K562 (cell line): ENCODE measurements around the gene NDUFS6. TPM values are rescaled to one million over a fixed set of nuclear protein-coding genes. Genes with fewer than 3 reads are reported as not detected.

ENCODE experiments used
- ATAC-seq: fragments of 200-7000 bp; cut with Tn5 transposase; 3 replicates; pipeline ENCODE4 v1.9.1; 2020; ENCODE audit warnings: moderate library complexity
- BruUV-seq: library from RNA; stranded (reverse); fragments of 400-500 nt; replicated peaks from 2 replicates; lab custom pipeline; 2021; lab: Mats Ljungman, UMichigan
- CTCF ChIA-PET: fragments of 300-600 bp; formaldehyde crosslinking; extraction: SDS; loops from one replicate; lab custom pipeline; 2021; ENCODE audit warnings: low intra/inter-chr PET ratio; lab: Yijun Ruan, JAX
- POLR2A ChIA-PET: fragments of 300-600, 350-650 bp; sonication (Branson Sonifier 250); formaldehyde crosslinking; extraction: SDS; loops from one replicate; lab custom pipeline; 2021; ENCODE audit warnings: antibody characterized with exemption, inconsistent platforms; lab: Yijun Ruan, JAX
- DNase-seq, 4 experiments: peaks; one replicate each; pipeline versions ENCODE4 v3.0.0 to v3.0.0-alpha.2; 2011 to 2018; ENCODE audit warnings: low spot score in 3 of 4, mixed read lengths in 3 of 4; ENCODE audit errors: extremely low read depth in 1 of 4
- FAIRE-seq: peaks from 2 replicates; lab custom pipeline; 2011; peaks lifted over from hg19 to GRCh38; lab: Jason Lieb, UNC
- H2AFZ ChIP-seq: 2 replicates; pipeline ENCODE4 v1.6.0; 2011; ENCODE audit warnings: low read depth, low read length, control low read depth, inconsistent platforms
- H3K27ac ChIP-seq: fragments of 200-600 bp; 3 replicates; pipeline ENCODE4 v1.8.0; 2011; ENCODE audit warnings: low read depth, mild to moderate bottlenecking, control low read depth, inconsistent platforms, low read length, moderate library complexity, mixed read lengths; ENCODE audit errors: extremely low read depth
- H3K27me3 ChIP-seq, 2 experiments: fragments of 300-600 bp in 1 of 2; 2 replicates in 1 of 2; 3 replicates in 1 of 2; pipeline versions ENCODE4 v1.6.0 to v1.8.0; 2011; ENCODE audit warnings: inconsistent platforms in 2 of 2, low read length in 2 of 2, mild to moderate bottlenecking in 1 of 2, mixed read lengths in 1 of 2, moderate library complexity in 1 of 2; ENCODE audit not compliant: control insufficient read depth in 2 of 2, insufficient read depth in 2 of 2
- H3K36me3 ChIP-seq: fragments of 300-600 bp; 3 replicates; pipeline ENCODE4 v1.8.0; 2011; ENCODE audit warnings: mild to moderate bottlenecking, low read length, inconsistent platforms; ENCODE audit not compliant: control insufficient read depth, insufficient read depth
- H3K4me1 ChIP-seq, 2 experiments: fragments of 200-600 bp in 1 of 2; replicated peaks in 1 of 2; 2 replicates in 1 of 2; 3 replicates in 1 of 2; pipeline versions ENCODE4 v1.5.1 to v1.8.0; 2011; ENCODE audit warnings: inconsistent platforms in 2 of 2, low read length in 2 of 2, mild to moderate bottlenecking in 1 of 2, mixed read lengths in 1 of 2, moderate library complexity in 1 of 2; ENCODE audit not compliant: control insufficient read depth in 2 of 2, insufficient read depth in 2 of 2
- H3K4me2 ChIP-seq: 2 replicates; pipeline ENCODE4 v1.6.1; 2011; ENCODE audit warnings: low read length, control low read depth, inconsistent platforms, mixed read lengths; ENCODE audit not compliant: insufficient read depth
- H3K4me3 ChIP-seq: fragments of 200-600 bp; sonication (generic), shearing (Covaris generic); 2 replicates; pipeline ENCODE4 v1.5.1; 2016; ENCODE audit warnings: control low read depth, inconsistent platforms
- H3K79me2 ChIP-seq: fragments of 200-600 bp; 3 replicates; pipeline ENCODE4 v1.8.0; 2011; ENCODE audit warnings: low read length, inconsistent platforms; ENCODE audit not compliant: control insufficient read depth, insufficient read depth
- H3K9ac ChIP-seq, 2 experiments: 2 replicates each; pipeline versions ENCODE4 v1.6.0 to v1.6.1; 2011; ENCODE audit warnings: low read depth in 2 of 2, low read length in 2 of 2, control low read depth in 1 of 2, inconsistent platforms in 1 of 2, mild to moderate bottlenecking in 1 of 2, mixed read lengths in 1 of 2; ENCODE audit not compliant: insufficient read depth in 1 of 2
- H3K9me1 ChIP-seq: one replicate; pipeline ENCODE4 v1.6.0; 2011; ENCODE audit warnings: inconsistent platforms, mild to moderate bottlenecking, low read length, moderate library complexity; ENCODE audit not compliant: control insufficient read depth, insufficient read depth
- H3K9me3 ChIP-seq: replicated peaks from 2 replicates; pipeline ENCODE4 v1.5.1; 2011; ENCODE audit warnings: low read depth, low read length, inconsistent platforms; ENCODE audit not compliant: control insufficient read depth, insufficient read depth
- H4K20me1 ChIP-seq: replicated peaks from 2 replicates; pipeline ENCODE4 v1.6.1; 2011; ENCODE audit warnings: low read length, inconsistent platforms, mixed read lengths; ENCODE audit not compliant: control insufficient read depth, insufficient read depth
- CBX3 ChIP-seq, 2 experiments: IDR thresholded peaks; 1 replicate in 1 of 2; 2 replicates in 1 of 2; pipeline ENCODE4 v1.6.1; 2012; ENCODE audit warnings: inconsistent platforms in 2 of 2, low read length in 2 of 2, borderline replicate concordance in 1 of 2, control low read depth in 1 of 2
- L3MBTL2 ChIP-seq: fragments of 450-650 bp; IDR thresholded peaks from 2 replicates; pipeline ENCODE4 v1.6.1; 2016; ENCODE audit warnings: mild to moderate bottlenecking, moderate library complexity
- SMAD2 ChIP-seq: fragments of 150-350 bp; IDR thresholded peaks from 2 replicates; pipeline ENCODE4 v1.6.1; 2014; ENCODE audit warnings: low read depth, mild to moderate bottlenecking, low read length
- ZEB2 ChIP-seq: fragments of 450-650 bp; IDR thresholded peaks from 2 replicates; pipeline ENCODE4 v1.6.1; 2016
- ZZZ3 ChIP-seq: fragments of 450-650 bp; IDR thresholded peaks from 2 replicates; pipeline ENCODE4 v1.6.1; 2016; ENCODE audit warnings: antibody characterized with exemption, mild to moderate bottlenecking, moderate library complexity
- WGBS: fragments of 100-300 bp; shearing (Covaris generic); methylation state at CpG from one replicate; pipeline ENCODE4 v1.1.6; 2016; ENCODE audit warnings: low coverage, mixed read lengths; ENCODE audit not compliant: insufficient coverage; ENCODE audit errors: missing lambda C conversion rate; 5-methylcytosine and 5-hydroxymethylcytosine counted together
- in situ Hi-C: fragments of 300-500 bp; cut with MboI; formaldehyde crosslinking; loops from 4 replicates; pipeline ENCODE4 v1.15.0; 2018; ENCODE audit warnings: inconsistent platforms, mixed read lengths
- intact Hi-C: fragments of 100-400 bp; cut with micrococcal nuclease; formaldehyde crosslinking; loops from 2 replicates; pipeline ENCODE4 v1.14.2; 2022
- polyA plus RNA-seq, 8 experiments: library from polyadenylated mRNA; depleted of rRNA in 4 of 8; stranded (reverse) in 5 of 8; unstranded in 3 of 8; fragments of >200 nt; fragmentation: Nextera tagmentation in 2 of 8; fragmentation: Illumina TruSeq in 1 of 8; extraction: Ambion mirVana in 2 of 8; extraction: Trizol in 1 of 8; gene quantifications; 2 replicates each; pipeline versions ENCODE4 v1.2.1 to v1.2.3, GENCODE V29; 2011 to 2014; ENCODE audit warnings: inconsistent platforms in 1 of 8, missing spikeins in 1 of 8
- total RNA-seq, 7 experiments: library from RNA; depleted of rRNA in 6 of 7; stranded (reverse); fragments of >200 nt in 6 of 7; fragmentation: Illumina TruSeq in 2 of 7; extraction: Trizol in 2 of 7; gene quantifications; 2 replicates each; pipeline versions ENCODE4 v1.2.1 to v1.2.3, GENCODE V29; 2011 to 2021; ENCODE audit warnings: low replicate concordance in 1 of 7
- TF ChIP-seq, protein P1 (sequence below): fragments of 250-450 bp; sonication (Bioruptor Pico); IDR thresholded peaks from 2 replicates; pipeline ENCODE4 v1.8.0; 2022; ENCODE audit warnings: moderate library complexity, mild to moderate bottlenecking, inconsistent platforms

The NDUFS6 gene
- total and polyA plus RNA-seq, 9 of the 15 experiments (the other 6 are each of a cell fraction or from before 2014, with no cell fraction given) = 36.1 to 291 (median 77.0) TPM

DNA sequence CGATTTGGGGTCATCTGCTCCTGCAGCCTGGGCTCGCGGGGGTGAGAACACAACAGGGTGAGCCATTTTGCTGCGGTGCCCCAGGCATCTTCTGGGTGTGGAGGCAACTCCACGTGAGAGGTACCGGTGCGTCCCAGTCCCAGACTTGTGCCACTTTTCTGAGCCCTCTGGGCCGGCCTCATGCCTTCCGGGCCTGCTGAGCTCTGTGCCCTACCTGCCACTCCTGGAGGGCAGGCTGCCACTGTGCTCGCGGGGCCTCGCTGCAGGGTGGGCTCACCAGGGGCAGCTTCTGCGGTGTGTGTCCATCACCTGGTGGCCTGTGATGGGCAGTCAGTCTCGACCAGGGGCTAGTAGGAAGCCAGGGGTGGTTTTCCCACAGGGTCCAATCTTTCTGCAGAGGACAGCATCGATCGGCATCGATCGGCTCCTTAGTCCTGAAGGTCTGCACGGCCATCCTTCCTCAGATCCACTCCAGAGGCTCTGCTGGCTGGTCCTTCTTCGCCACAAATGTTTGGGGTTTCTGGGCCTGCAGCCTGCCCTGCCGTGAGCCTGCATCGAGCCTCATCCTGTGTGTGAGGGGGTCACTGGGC, 58.9 kb downstream of the NDUFS6 start (continued):
- TF ChIP-seq, protein P1, sequence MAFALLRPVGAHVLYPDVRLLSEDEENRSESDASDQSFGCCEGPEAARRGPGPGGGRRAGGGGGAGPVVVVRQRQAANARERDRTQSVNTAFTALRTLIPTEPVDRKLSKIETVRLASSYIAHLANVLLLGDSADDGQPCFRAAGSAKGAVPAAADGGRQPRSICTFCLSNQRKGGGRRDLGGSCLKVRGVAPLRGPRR (CRISPR knock-in tag) = no peak
- no peak for TF ChIP-seq ZEB2
- TF ChIP-seq SMAD2 = no peak

DNA sequence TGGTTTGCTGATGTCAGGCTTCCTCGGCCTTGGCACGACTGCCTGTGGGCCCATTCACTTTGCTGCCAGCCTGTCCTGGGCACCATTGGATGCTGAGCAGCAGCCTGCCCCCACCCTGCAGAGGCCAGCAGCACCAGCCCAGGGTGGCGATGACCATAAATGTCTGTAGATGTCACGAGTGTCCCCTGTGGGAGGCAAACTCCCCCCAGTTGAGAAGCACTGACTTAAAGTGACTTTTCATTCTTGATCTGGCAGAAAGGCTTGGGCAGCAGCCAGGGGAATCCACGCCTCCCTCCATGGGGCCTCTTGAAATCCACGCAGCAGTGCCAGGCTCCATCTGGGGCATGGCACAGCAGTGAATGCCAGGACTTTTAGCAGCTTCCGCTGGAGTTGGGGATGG, 59.7 kb downstream of the NDUFS6 start:
- in situ Hi-C loops = no loop called here
- Histone ChIP-seq H2AFZ (no peak overlapping the region), H3K27ac (no peak overlapping the region), H3K36me3 (no peaks in the 10 kb centered on the region), H3K27me3 (peaks cover 51 to 71% of the 10 kb centered on the region in 2 experiments), H3K4me3 (no peak overlapping the region), H3K4me1 (peaks cover 0 to 3% of the 10 kb centered on the region in 2 experiments; a peak in 2 of 5 replicates), H3K9me3 (peaks cover 2% of the 10 kb centered on the region), H3K79me2 (no peaks in the 10 kb centered on the region), H4K20me1 (peaks cover 10% of the 10 kb centered on the region), H3K4me2 (no peak overlapping the region), H3K9me1 (no peaks in the 10 kb centered on the region), H3K9ac (no peak overlapping the region)
- intact Hi-C loops = no loop called here
- no peak for DNase-seq
- BruUV-seq = no TSS peak
- TF ChIP-seq L3MBTL2 (no peak), CBX3 (IDR thresholded peaks at IDR 0.05; ENCODE audit: borderline replicate concordance in 1 of 2, low read length in 2 of 2) (no peak), ZEB2 (no peak), ZZZ3 (no peak)
- ChIA-PET POLR2A (no interaction called here), CTCF (no interaction called here)
- ATAC-seq = no peak
- 0% methylated on average over 7 of the region's 7 CpGs for WGBS
- no peak for FAIRE-seq
